Measurements from ENCODE around the gene SIMC1.

Gene SIMC1

GRCh38 chr5:176317534-176318374, 79.5 kb downstream of the SIMC1 start:
- DNase-seq (ENCODE audit: low spot score), result no peak

GRCh38 chr5:176319827-176320554, 81.8 kb downstream of the SIMC1 start:
- no peak for DNase-seq (ENCODE audit: low spot score)

DNA sequence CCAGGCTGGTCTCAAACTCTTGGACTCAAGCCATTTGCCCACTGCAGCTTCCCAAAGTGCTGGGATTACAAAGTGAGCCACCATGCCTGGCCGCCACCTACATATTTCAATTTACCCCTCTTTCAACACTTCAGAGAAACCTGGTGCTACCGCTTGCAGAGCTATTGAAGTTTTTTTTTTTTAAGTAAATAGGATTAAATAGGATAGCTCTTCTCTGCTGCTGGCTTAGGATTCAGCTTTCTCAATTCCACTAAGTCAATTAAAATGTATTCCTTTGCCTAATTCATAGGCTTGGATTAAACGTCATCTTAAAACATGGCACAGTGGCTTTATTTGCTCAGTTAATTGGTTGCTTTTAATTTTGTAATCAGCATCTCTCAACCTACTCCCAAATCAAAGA, 82.4 kb downstream of the SIMC1 start:
- DNase-seq (ENCODE audit: low spot score), result no peak

DNA sequence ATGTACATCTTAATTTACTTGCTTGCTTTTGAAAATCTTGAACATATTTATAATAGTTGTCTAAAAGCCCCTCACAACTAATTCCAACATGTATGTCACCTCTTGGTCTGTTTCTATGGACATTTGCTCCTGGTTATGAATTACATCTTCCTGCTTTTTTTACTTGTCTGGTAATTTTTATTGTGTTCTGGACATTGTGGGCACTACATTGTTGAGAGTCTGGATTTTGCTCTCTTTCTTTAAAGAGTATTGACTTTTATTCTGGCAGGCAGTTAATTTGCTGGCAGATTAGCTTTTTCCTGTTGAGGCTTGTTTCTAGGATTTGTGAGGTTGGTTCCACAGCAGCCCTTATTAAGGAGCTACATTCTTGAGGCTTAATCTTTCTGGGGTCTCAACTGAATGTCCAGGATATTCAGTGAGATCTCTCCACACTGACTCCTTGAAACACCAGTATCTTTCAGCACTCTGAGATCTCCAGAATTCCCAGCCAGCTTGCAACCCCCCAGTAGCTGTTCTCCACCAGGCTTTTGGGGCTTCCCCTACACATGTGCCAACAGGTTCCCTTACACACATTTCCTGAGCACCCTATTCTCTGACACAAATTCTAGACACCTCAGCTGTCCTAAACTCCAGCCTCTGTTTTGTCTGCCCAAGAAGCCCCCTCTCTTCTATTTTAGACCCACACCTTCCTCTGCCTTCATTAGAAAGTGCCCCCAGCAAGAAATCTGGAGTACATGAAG, 96.0 kb downstream of the SIMC1 start:
- DNase-seq (ENCODE audit: low spot score), result no peak

DNA sequence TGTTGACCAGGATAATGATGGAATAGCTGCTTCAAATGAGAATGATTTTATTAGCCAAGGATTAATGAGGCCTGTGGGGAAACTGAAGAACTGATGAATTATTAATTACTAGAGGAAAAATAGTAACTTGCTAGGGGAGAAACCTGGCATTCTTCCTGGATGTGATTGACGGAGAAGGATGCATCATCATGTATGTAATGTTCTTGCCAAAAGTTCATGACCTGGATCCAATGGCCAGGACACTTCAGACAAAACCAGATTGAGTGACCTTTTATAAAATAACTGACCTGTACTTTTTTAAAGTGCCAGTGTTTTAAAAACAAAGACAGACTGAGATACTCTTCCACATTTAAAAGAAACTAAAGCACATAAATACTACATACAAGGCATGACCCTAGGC, 99.7 kb downstream of the SIMC1 start:
- no peak for DNase-seq (ENCODE audit: low spot score)

- no peak for DNase-seq (ENCODE audit: low spot score)
These were observed 101.1 kb downstream of the SIMC1 start for GRCh38 chr5:176339304-176339703.

GRCh38 chr5:176341325-176342157, 103.3 kb downstream of the SIMC1 start:
- peak; percentile 19 for DNase-seq (ENCODE audit: low spot score)

DNA sequence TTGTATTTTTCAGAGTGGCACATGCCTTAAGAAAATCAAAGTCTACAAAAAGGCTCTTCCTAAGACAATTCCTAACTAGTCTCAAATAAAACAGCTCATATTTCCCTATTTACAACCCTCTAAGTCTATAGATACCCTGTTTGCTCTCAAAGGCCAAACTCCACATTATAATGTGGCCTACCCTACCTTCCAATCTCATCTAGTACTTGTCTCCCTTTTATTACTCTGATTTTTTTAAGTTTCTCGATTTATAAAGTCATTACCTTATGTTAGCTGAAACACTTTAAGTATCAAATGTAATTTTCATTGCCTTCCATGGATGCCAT, 103.9 kb downstream of the SIMC1 start:
- no peak for DNase-seq (ENCODE audit: low spot score)

- DNase-seq (ENCODE audit: low spot score), result no peak
These were observed 104.7 kb downstream of the SIMC1 start for GRCh38 chr5:176342766-176343458.

GRCh38 chr5:176350416-176350815, 112.2 kb downstream of the SIMC1 start:
- DNase-seq (ENCODE audit: low spot score), result no peak

DNA sequence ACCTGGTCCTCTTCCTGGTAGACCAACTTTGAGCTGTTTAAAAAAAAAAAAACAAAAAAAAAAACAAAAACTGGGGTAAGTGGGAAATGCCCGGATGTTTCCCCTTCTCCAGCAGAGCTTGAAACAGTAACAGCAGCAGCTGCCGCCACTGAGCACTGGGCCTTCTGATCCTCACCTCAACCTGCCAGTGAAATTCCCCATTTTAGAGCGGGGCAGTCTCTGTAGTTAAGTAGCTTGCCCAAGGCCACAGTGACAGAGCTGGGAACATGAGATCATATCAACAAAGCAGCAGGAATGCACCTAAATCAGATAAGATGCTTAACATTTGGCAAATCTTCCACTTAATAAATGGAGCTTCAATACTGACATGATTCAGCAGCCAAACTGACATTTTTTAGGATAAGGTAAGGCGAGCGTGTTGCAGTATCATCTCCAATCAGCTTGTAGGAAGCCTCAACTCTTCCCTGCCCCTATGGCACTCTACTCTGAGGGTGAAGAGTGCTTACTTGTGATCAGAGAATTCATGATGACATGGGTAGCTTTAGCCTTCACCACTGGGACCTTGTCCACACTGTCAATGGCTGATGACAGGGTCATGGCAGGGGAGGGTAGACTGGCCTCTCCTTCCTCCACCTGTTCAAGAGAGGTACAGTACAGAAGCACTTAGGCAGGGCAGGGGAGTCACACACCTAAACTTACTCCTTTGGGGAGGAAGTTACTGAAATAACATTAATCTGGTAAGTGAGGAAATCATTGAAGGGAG, 114.1 kb downstream of the SIMC1 start:
- DNase-seq (ENCODE audit: low spot score), result no peak

DNA sequence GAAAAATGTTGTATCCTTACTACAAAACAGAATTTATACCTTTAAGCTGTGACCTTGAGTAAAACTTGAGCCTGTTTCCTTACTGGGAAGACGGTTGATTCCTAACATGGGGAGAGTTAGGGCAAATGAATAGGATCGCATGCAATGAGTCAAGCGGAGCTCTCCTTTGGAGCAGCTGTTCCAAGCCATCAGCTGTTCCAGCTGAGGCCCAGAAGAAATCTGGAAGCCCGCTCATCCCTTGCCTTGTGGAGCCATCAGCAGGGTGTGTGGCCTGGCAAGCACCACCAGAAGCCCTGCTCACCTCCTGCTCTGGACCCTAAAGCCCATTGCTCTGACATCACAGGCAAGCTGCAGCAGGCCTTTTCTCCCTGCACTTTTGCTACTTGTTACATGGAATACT, 115.3 kb downstream of the SIMC1 start:
- no peak for DNase-seq (ENCODE audit: low spot score)

- DNase-seq (ENCODE audit: low spot score), result no peak
These were observed 117.4 kb downstream of the SIMC1 start for GRCh38 chr5:176355400-176356178.

GRCh38 chr5:176356179-176356566, 117.9 kb downstream of the SIMC1 start:
- DNase-seq (ENCODE audit: low spot score), result no peak

DNA sequence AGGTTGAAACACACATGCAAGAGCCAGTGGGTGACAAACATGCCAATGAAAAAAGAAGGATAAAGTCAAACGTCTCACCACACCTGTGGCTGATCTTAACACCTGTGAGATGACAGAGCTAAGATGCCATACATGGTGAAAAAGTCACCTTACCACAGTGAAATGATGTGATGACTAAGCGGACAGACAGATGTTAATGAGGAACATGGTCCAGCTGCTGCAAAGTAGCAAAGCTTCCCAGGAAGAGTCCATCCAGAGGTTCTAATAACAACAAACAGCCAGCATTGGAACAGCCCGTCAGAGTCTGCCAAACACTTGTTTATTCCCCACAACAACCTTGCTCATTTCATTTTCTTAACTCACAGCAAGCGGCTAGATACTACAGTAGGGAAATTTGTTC, 121.4 kb downstream of the SIMC1 start:
- DNase-seq (ENCODE audit: low spot score), result no peak

DNA sequence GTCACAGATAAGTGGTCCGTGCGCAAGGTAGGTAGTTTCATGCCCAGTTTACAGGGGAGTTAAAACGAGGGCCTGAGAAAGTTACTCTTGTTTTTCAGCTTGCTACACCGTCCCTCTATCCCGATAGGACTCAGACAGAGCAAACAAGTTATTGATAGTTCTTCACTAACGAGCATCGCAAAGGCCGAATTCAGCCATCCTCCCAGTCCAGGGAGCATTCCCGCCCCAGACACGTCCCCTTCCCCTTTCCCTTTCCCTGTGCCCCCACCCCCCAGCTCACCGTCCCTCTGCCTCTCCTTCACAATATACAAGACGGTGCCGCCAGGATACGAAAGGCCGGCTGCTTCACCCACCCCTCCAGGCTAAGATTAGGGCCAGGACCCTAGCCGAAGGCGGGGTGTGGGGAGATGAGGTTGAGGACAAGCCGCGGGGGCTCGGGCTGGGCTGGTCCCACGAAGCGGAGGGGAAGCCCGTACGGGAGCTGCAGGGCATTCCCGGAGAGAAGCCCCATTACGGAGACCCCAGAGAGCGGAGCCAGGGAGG, 122.7 kb downstream of the SIMC1 start:
- DNase-seq (ENCODE audit: low spot score), result peak; percentile 13

DNA sequence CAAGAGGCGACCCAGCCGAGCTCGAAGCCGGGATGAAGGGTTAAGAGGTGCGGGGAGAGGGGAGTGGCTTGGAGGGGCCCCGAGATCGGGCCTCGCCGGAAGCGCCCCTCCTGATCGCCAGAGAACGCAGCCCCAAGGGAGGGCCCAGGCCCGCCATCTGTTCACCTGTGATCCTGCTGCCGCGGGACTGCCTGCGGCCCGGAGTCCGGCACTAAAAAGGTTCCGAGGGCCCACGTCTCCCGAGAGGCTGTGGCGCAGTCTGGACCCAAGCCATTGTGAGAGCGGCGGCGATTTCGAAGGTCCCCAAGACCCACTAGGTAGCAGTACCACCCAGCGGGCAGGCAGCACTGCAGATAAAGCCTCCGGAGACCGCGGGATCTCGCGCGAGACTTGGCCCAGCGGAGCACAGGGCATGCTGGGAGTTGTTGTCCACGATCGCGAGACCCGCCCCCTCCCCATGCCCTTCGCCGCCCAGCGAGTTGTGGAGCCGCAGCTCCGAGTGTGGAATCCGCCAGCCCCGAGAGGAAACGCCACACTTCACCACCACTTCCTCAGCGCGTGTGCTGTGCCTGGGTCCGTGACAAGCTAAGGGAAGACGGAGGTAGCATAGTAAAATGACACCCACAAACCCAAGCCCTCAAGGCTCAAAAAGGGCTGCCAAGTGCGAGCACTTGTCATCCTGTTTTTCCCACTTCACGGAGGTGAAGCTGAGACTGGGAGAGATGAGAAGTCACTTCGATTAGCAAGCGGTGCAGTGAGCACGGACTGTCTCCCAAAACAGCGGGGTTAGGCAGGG, 123.4 kb downstream of the SIMC1 start, which contains the start of gene KIAA1191:
TSS of gene KIAA1191 (minus strand) at position 328 of the 796 bp plus-strand sequence. CDS start 2,256 bp downstream, outside the sequence.
- peak; percentile 89 for DNase-seq (ENCODE audit: low spot score)

GRCh38 chr5:176362233-176362490, 123.9 kb downstream of the SIMC1 start:
- no peak for DNase-seq (ENCODE audit: low spot score)
